Endodermal cell (in vitro differentiated cells): ENCODE data around the gene PSMC6. TPM values are rescaled to one million over a fixed set of nuclear protein-coding genes. Genes with fewer than 3 reads are reported as not detected.
A peak's percentile ranks its signal among the peaks of the same experiment; 100 is the strongest.

Source experiments
- DNase-seq: peaks from one replicate; pipeline ENCODE4 v3.0.0-alpha.2; 2017
- H3K27ac ChIP-seq: 2 replicates; pipeline ENCODE4 v1.5.1; 2013; ENCODE audit warnings: mild to moderate bottlenecking, low read depth, low read length, moderate library complexity
- H3K27me3 ChIP-seq: 2 replicates; pipeline ENCODE4 v1.6.1; 2013; ENCODE audit warnings: mild to moderate bottlenecking, low read length, moderate library complexity; ENCODE audit not compliant: insufficient read depth, control insufficient read depth, poor library complexity, severe bottlenecking
- H3K36me3 ChIP-seq: 2 replicates; pipeline ENCODE4 v1.7.0; 2013; ENCODE audit warnings: mild to moderate bottlenecking, low read length, moderate library complexity; ENCODE audit not compliant: control insufficient read depth, insufficient read depth
- H3K4me1 ChIP-seq: one replicate; pipeline ENCODE4 v1.7.0; 2013; ENCODE audit warnings: low read length; ENCODE audit not compliant: control insufficient read depth, insufficient read depth
- H3K4me3 ChIP-seq: 2 replicates; pipeline ENCODE4 v1.5.1; 2013; ENCODE audit warnings: mild to moderate bottlenecking, low read length, moderate library complexity
- H3K9ac ChIP-seq: 2 replicates; pipeline ENCODE4 v1.6.1; 2013; ENCODE audit warnings: mild to moderate bottlenecking, low read length, moderate library complexity; ENCODE audit not compliant: poor library complexity, severe bottlenecking; ENCODE audit errors: extremely low read depth
- H3K9me3 ChIP-seq: 2 replicates; pipeline ENCODE4 v1.6.1; 2013; ENCODE audit warnings: mild to moderate bottlenecking, low read length, moderate library complexity; ENCODE audit not compliant: control insufficient read depth
- H3K27ac Mint-ChIP-seq: 2 replicates; pipeline ENCODE4 v1.8.0; 2020; ENCODE audit warnings: mixed read lengths
- H3K27me3 Mint-ChIP-seq: 2 replicates; pipeline ENCODE4 v1.8.0; 2021; ENCODE audit warnings: mild to moderate bottlenecking, mixed read lengths; ENCODE audit not compliant: insufficient read depth
- H3K36me3 Mint-ChIP-seq: 2 replicates; pipeline ENCODE4 v1.8.0; 2020; ENCODE audit warnings: low read depth, mixed read lengths
- H3K4me1 Mint-ChIP-seq: 2 replicates; pipeline ENCODE4 v1.8.0; 2020; ENCODE audit warnings: mixed read lengths
- H3K4me3 Mint-ChIP-seq: 2 replicates; pipeline ENCODE4 v1.8.0; 2020; ENCODE audit warnings: mild to moderate bottlenecking, moderate library complexity, mixed read lengths
- H3K9me3 Mint-ChIP-seq: 2 replicates; pipeline ENCODE4 v1.8.0; 2020; ENCODE audit warnings: mild to moderate bottlenecking, mixed read lengths
- WGBS, 2 experiments: methylation state at CpG; one replicate each; pipeline versions ENCODE4 v1.1.5 to v1.1.7; 2013; ENCODE audit warnings: missing lambda C conversion rate in 2 of 2, mixed read lengths in 1 of 2; ENCODE audit not compliant: insufficient coverage in 1 of 2, insufficient read length in 1 of 2; 5-methylcytosine and 5-hydroxymethylcytosine counted together
- total RNA-seq, 2 donors: library from RNA; stranded (reverse); fragmentation: NEBNext Ultra II Directional in 1 of 2; extraction: Animal tissue kit (Norgen Biotek cat#: 25700) in 1 of 2; gene quantifications; 2 replicates in 1 of 2; 3 replicates in 1 of 2; pipeline ENCODE4 v1.2.1, GENCODE V29; 2021
- TF ChIP-seq, protein P1 (sequence below): fragments of 200-600 bp; sonication (generic); conservative IDR thresholded peaks from 2 replicates; pipeline ENCODE4 v1.5.0; 2021; ENCODE audit warnings: antibody characterized with exemption, mild to moderate bottlenecking

The PSMC6 gene
- total RNA-seq, 2 donors from 2014 or later: 102 to 121 TPM

GRCh38 chr14:52661314-52661713 lies 45.7 kb upstream of the PSMC6 start:
- Mint-ChIP-seq H3K4me3 (no peak overlapping the region), H3K36me3 (peaks cover 24% of the 10 kb centered on the region), H3K4me1 (peaks cover 19% of the 10 kb centered on the region), H3K27me3 (no peaks in the 10 kb centered on the region), H3K9me3 (peaks cover 10% of the 10 kb centered on the region), H3K27ac (no peak overlapping the region)
- Histone ChIP-seq H3K36me3 (peaks cover 21% of the 10 kb centered on the region), H3K4me3 (no peak overlapping the region), H3K27ac (no peak overlapping the region), H3K9ac (no peak overlapping the region), H3K4me1 (peaks cover 3% of the 10 kb centered on the region), H3K27me3 (no peaks in the 10 kb centered on the region), H3K9me3 (peaks cover 13% of the 10 kb centered on the region)
- TF ChIP-seq, protein P1, sequence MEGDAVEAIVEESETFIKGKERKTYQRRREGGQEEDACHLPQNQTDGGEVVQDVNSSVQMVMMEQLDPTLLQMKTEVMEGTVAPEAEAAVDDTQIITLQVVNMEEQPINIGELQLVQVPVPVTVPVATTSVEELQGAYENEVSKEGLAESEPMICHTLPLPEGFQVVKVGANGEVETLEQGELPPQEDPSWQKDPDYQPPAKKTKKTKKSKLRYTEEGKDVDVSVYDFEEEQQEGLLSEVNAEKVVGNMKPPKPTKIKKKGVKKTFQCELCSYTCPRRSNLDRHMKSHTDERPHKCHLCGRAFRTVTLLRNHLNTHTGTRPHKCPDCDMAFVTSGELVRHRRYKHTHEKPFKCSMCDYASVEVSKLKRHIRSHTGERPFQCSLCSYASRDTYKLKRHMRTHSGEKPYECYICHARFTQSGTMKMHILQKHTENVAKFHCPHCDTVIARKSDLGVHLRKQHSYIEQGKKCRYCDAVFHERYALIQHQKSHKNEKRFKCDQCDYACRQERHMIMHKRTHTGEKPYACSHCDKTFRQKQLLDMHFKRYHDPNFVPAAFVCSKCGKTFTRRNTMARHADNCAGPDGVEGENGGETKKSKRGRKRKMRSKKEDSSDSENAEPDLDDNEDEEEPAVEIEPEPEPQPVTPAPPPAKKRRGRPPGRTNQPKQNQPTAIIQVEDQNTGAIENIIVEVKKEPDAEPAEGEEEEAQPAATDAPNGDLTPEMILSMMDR: no peak
- no peak for DNase-seq
- 100% methylated on average over 1 of the region's 2 CpGs; no CpG with 5 or more reads in 1 of the 2 experiments for WGBS, 2 experiments

DNA sequence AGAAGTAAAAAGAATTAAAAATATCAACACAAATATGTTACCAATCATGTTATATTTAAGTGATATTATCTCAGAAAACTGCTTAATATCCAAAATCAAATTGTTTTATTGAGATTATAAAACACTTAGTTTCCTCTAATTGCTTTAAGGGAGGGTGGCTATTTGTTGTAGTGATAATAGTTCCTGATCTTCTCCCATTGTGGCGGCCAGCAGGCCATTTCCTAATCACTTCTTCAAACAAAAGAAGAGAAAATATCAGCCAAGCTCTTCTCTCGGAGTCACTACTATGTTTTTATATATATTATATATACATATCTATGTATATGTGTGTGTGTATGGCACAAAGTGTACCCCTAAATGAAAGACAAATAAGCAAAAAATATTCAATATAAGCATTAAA lies 43.1 kb upstream of the PSMC6 start:
- H3K36me3 Mint-ChIP-seq: peaks cover 19% of the 10 kb centered on the region
- H3K9me3 Mint-ChIP-seq: peaks cover 1% of the 10 kb centered on the region
- H3K27ac Mint-ChIP-seq: peak overlapping the region; percentile 49
- Histone ChIP-seq H3K27ac (no peak overlapping the region), H3K27me3 (no peaks in the 10 kb centered on the region), H3K4me1 (peaks cover 3% of the 10 kb centered on the region), H3K36me3 (peaks cover 13% of the 10 kb centered on the region), H3K9me3 (no peaks in the 10 kb centered on the region), H3K9ac (no peak overlapping the region), H3K4me3 (peak overlapping the region; percentile 70)
- H3K27me3 Mint-ChIP-seq: no peaks in the 10 kb centered on the region
- no peak overlapping the region for H3K4me3 Mint-ChIP-seq
- H3K4me1 Mint-ChIP-seq: peaks cover 19% of the 10 kb centered on the region
- TF ChIP-seq, protein P1: no peak
- WGBS, 2 experiments: no CpG with 5 or more reads among the region's 2 CpGs
- DNase-seq: peak; percentile 67

- no peaks in the 10 kb centered on the region for H3K4me1 Mint-ChIP-seq
- no peak for DNase-seq
- WGBS, 2 experiments: 100% methylated on average over 2 of the region's 2 CpGs; no CpG with 5 or more reads in 1 of the 2 experiments
- TF ChIP-seq, protein P1: peak; percentile 82
- H3K9me3 Mint-ChIP-seq: no peaks in the 10 kb centered on the region
- H3K9me3 ChIP-seq: no peaks in the 10 kb centered on the region
- H3K36me3 ChIP-seq: peaks cover 13% of the 10 kb centered on the region
- H3K4me1 ChIP-seq: no peaks in the 10 kb centered on the region
- no peak overlapping the region for H3K27ac Mint-ChIP-seq
- no peak overlapping the region for H3K27ac ChIP-seq
- no peaks in the 10 kb centered on the region for H3K27me3 Mint-ChIP-seq
- H3K36me3 Mint-ChIP-seq: peaks cover 21% of the 10 kb centered on the region
- no peaks in the 10 kb centered on the region for H3K27me3 ChIP-seq
- H3K9ac ChIP-seq: no peak overlapping the region
- no peak overlapping the region for H3K4me3 ChIP-seq
- no peak overlapping the region for H3K4me3 Mint-ChIP-seq
These were observed 28.4 kb upstream of the PSMC6 start for GRCh38 chr14:52678591-52678990.
